Common myeloid progenitor, CD34-positive (primary cell): ENCODE data around the gene DIP2A. TPM values are rescaled to one million over a fixed set of nuclear protein-coding genes. Genes with fewer than 3 reads are reported as not detected.

Experiments used
- CTCF ChIA-PET: fragments of 350-600 bp; sonication (Branson Sonifier 250); formaldehyde crosslinking; loops from one replicate; lab custom pipeline; 2021; ENCODE audit warnings: antibody characterized with exemption; lab: Charles Lee
- POLR2A ChIA-PET: fragments of 350-600 bp; sonication (Branson Sonifier 250); formaldehyde crosslinking; loops from one replicate; lab custom pipeline; 2021; ENCODE audit warnings: antibody characterized with exemption; lab: Charles Lee
- DNase-seq, 3 donors: peaks; one replicate each; pipeline versions ENCODE4 v3.0.0 to v3.0.0-alpha.2; 2013
- H3K27ac ChIP-seq, 2 experiments: 1 replicate in 1 of 2; 2 replicates in 1 of 2; pipeline ENCODE4 v1.7.0; 2013; ENCODE audit warnings: inconsistent platforms in 2 of 2, low read length in 2 of 2, mild to moderate bottlenecking in 2 of 2, low read depth in 1 of 2, moderate library complexity in 1 of 2; ENCODE audit not compliant: severe bottlenecking in 2 of 2, insufficient read depth in 1 of 2, poor library complexity in 1 of 2
- H3K27me3 ChIP-seq, 5 experiments: replicated peaks in 2 of 5; 1 replicate in 3 of 5; 2 replicates in 2 of 5; pipeline versions ENCODE4 v1.6.1 to v1.7.0; 2013; ENCODE audit warnings: low read length in 4 of 5, mild to moderate bottlenecking in 2 of 5, moderate library complexity in 2 of 5, inconsistent platforms in 1 of 5; ENCODE audit not compliant: insufficient read depth in 5 of 5, control insufficient read depth in 4 of 5
- H3K36me3 ChIP-seq, 4 experiments: 1 replicate in 2 of 4; 2 replicates in 2 of 4; pipeline versions ENCODE4 v1.6.1 to v1.7.0; 2013; ENCODE audit warnings: low read length in 3 of 4, control low read depth in 1 of 4, mild to moderate bottlenecking in 1 of 4; ENCODE audit not compliant: control insufficient read depth in 4 of 4, insufficient read depth in 4 of 4
- H3K4me1 ChIP-seq, 4 experiments: 1 replicate in 3 of 4; 2 replicates in 1 of 4; pipeline versions ENCODE4 v1.6.1 to v1.7.1; 2013; ENCODE audit warnings: low read length in 3 of 4, mild to moderate bottlenecking in 3 of 4, control low read depth in 1 of 4, inconsistent platforms in 1 of 4, moderate library complexity in 1 of 4; ENCODE audit not compliant: control insufficient read depth in 4 of 4, insufficient read depth in 4 of 4; ENCODE audit errors: control extremely low read depth in 1 of 4
- H3K4me3 ChIP-seq, 7 experiments: 1 replicate in 4 of 7; 2 replicates in 3 of 7; pipeline versions ENCODE4 v1.5.1 to v1.7.0; 2013; ENCODE audit warnings: mild to moderate bottlenecking in 7 of 7, low read length in 6 of 7, moderate library complexity in 6 of 7, inconsistent platforms in 2 of 7, low read depth in 2 of 7, control low read depth in 1 of 7; ENCODE audit not compliant: insufficient read depth in 4 of 7, control insufficient read depth in 1 of 7; ENCODE audit errors: extremely low read depth in 1 of 7
- H3K9me3 ChIP-seq, 5 experiments: 1 replicate in 4 of 5; 2 replicates in 1 of 5; pipeline versions ENCODE4 v1.6.1 to v1.7.1; 2013; ENCODE audit warnings: low read length in 4 of 5, mild to moderate bottlenecking in 2 of 5, inconsistent platforms in 1 of 5, low read depth in 1 of 5, moderate library complexity in 1 of 5; ENCODE audit not compliant: control insufficient read depth in 4 of 5, insufficient read depth in 2 of 5; ENCODE audit errors: control extremely low read depth in 1 of 5
- WGBS: methylation state at CpG from one replicate; pipeline ENCODE4 v1.1.5; 2013; ENCODE audit not compliant: insufficient coverage; 5-methylcytosine and 5-hydroxymethylcytosine counted together
- polyA plus RNA-seq: library from polyadenylated mRNA; unstranded; fragments of 120-200 nt; gene quantifications from one replicate; pipeline ENCODE4 v1.2.1, GENCODE V29; 2013

The DIP2A gene
- 46.6 TPM for polyA plus RNA-seq

GRCh38 chr21:46458315-46459023 is at the start of gene DIP2A:
Gene DIP2A (plus strand): TSS chr21:46458891. CDS start chr21:46459132, 241 bp downstream.
- ChIA-PET CTCF (interaction anchor here (0.8 to 1.8 kb wide), 2 partner anchors 13 to 16 kb away, joined by 3 to 4 read pairs; no protein-coding TSS in a partner anchor), POLR2A (interaction anchor here (1.1 to 2.0 kb wide), 3 partner anchors 11 to 134 kb away, joined by 3 to 5 read pairs (median 3); no protein-coding TSS in a partner anchor)
- H3K4me3 ChIP-seq: peak within 1 kb of the TSS; percentile 75 to 96 (median 88)

GRCh38 chr21:46409641-46410406 is 48.9 kb upstream of the DIP2A start:
- H3K27ac ChIP-seq: no peak overlapping the region
- H3K9me3 ChIP-seq: no peaks in the 10 kb centered on the region
- CTCF ChIA-PET: no interaction called here
- POLR2A ChIA-PET: no interaction called here
- no peaks in the 10 kb centered on the region for H3K27me3 ChIP-seq
- H3K4me1 ChIP-seq: no peaks in the 10 kb centered on the region
- no peak for DNase-seq
- H3K36me3 ChIP-seq: peaks cover 0 to 64% (median 33%) of the 10 kb centered on the region in 4 experiments
- 96% methylated on average over 30 of the region's 32 CpGs for WGBS
- no peak overlapping the region for H3K4me3 ChIP-seq

More at GRCh38 chr21:46458315-46459023, at the start of gene DIP2A:
- DNase-seq: peak; percentile 94 to 98 (median 98)
- Histone ChIP-seq H3K36me3 (peaks cover 2 to 30% (median 4%) of the 10 kb centered on the region in 4 experiments), H3K9me3 (no peaks in the 10 kb centered on the region), H3K27ac (peak within 1 kb of the TSS; percentile 85 to 96), H3K27me3 (no peaks in the 10 kb centered on the region), H3K4me1 (peaks cover 4 to 36% (median 21%) of the 10 kb centered on the region in 4 experiments)
- under 1% methylated on average over 67 of the region's 91 CpGs for WGBS

- no peaks in the 10 kb centered on the region for H3K9me3 ChIP-seq
- DNase-seq: no peak
- no peak overlapping the region for H3K4me3 ChIP-seq
- WGBS: no CpG with 5 or more reads among the region's 9 CpGs
- H3K36me3 ChIP-seq: peaks cover 0 to 64% (median 34%) of the 10 kb centered on the region in 4 experiments
- H3K4me1 ChIP-seq: no peaks in the 10 kb centered on the region
- H3K27me3 ChIP-seq: no peaks in the 10 kb centered on the region
- no peak overlapping the region for H3K27ac ChIP-seq
- ChIA-PET POLR2A (interaction anchor here (0.6 kb wide), 1 partner anchor 654 kb away, joined by 3 read pairs; no protein-coding TSS in a partner anchor), CTCF (no interaction called here)
These were observed 48.2 kb upstream of the DIP2A start for GRCh38 chr21:46410516-46410915.

GRCh38 chr21:46411236-46411635 is 47.5 kb upstream of the DIP2A start:
- ChIA-PET CTCF (interaction anchor here (1.1 to 2.0 kb wide), 3 partner anchors 9 to 19 kb away, joined by 3 to 7 read pairs (median 3); no protein-coding TSS in a partner anchor), POLR2A (interaction anchor here (0.6 kb wide), 1 partner anchor 655 kb away, joined by 3 read pairs; no protein-coding TSS in a partner anchor)
- no peaks in the 10 kb centered on the region for H3K27me3 ChIP-seq
- H3K9me3 ChIP-seq: no peaks in the 10 kb centered on the region
- no peak overlapping the region for H3K4me3 ChIP-seq
- H3K36me3 ChIP-seq: peaks cover 0 to 71% (median 36%) of the 10 kb centered on the region in 4 experiments
- no peak for DNase-seq
- over 99% methylated on average over 17 of the region's 17 CpGs for WGBS
- H3K4me1 ChIP-seq: no peaks in the 10 kb centered on the region
- no peak overlapping the region for H3K27ac ChIP-seq

- POLR2A ChIA-PET: no interaction called here
- no peaks in the 10 kb centered on the region for H3K9me3 ChIP-seq
These were observed 47.0 kb upstream of the DIP2A start for GRCh38 chr21:46411691-46412090.

GRCh38 chr21:46412521-46413364 is 45.9 kb upstream of the DIP2A start:
- POLR2A ChIA-PET: no interaction called here
- CTCF ChIA-PET: interaction anchor here (1.5 to 2.0 kb wide), 3 partner anchors 9 to 21 kb away, joined by 3 to 7 read pairs (median 3); no protein-coding TSS in a partner anchor

More at GRCh38 chr21:46411691-46412090, 47.0 kb upstream of the DIP2A start:
- CTCF ChIA-PET: interaction anchor here (1.1 to 2.0 kb wide), 3 partner anchors 9 to 20 kb away, joined by 3 to 7 read pairs (median 3); no protein-coding TSS in a partner anchor
- 96% methylated on average over 31 of the region's 31 CpGs for WGBS
- Histone ChIP-seq H3K4me3 (no peak overlapping the region), H3K27me3 (no peaks in the 10 kb centered on the region), H3K36me3 (peaks cover 0 to 75% (median 36%) of the 10 kb centered on the region in 4 experiments), H3K27ac (no peak overlapping the region), H3K4me1 (no peaks in the 10 kb centered on the region)
- DNase-seq: no peak

More at GRCh38 chr21:46412521-46413364, 45.9 kb upstream of the DIP2A start:
- 96% methylated on average over 14 of the region's 39 CpGs for WGBS
- no peak for DNase-seq
- Histone ChIP-seq H3K27ac (no peak overlapping the region), H3K9me3 (no peaks in the 10 kb centered on the region), H3K4me3 (no peak overlapping the region), H3K4me1 (no peaks in the 10 kb centered on the region), H3K36me3 (peaks cover 0 to 78% (median 36%) of the 10 kb centered on the region in 4 experiments), H3K27me3 (no peaks in the 10 kb centered on the region)
